ENCODE results near the gene TMED4. TPM values are rescaled to one million over a fixed set of nuclear protein-coding genes. Genes with fewer than 3 reads are reported as not detected.

Gene TMED4
- total RNA-seq (ENCODE audit: low replicate concordance): 95.8 and 222 TPM in 2 replicates

- H3K36me3 ChIP-seq: no peaks in the 10 kb centered on the region
- H2AFZ ChIP-seq (replicated peaks): peak within 1 kb of the TSS; percentile 45
- H3K27me3 ChIP-seq: no peaks in the 10 kb centered on the region
- Mint-ChIP-seq H3K4me1 (peaks cover 23% of the 10 kb centered on the region), H3K36me3 (peaks cover 16% of the 10 kb centered on the region), H3K27ac (peak within 1 kb of the TSS; percentile 92), H3K9me3 (no peaks in the 10 kb centered on the region), H3K4me3 (peak within 1 kb of the TSS; percentile 90), H3K27me3 (ENCODE audit: insufficient read depth, low read depth) (no peaks in the 10 kb centered on the region)
- H3F3A ChIP-seq (ENCODE audit: low read depth): peaks cover 27% of the 10 kb centered on the region
- H3K4me3 ChIP-seq: peak within 1 kb of the TSS; percentile 66
- H4K20me1 ChIP-seq (ENCODE audit: low read depth): peaks cover 9% of the 10 kb centered on the region
- peak; percentile 99 for DNase-seq (ENCODE audit: low spot score)
- peaks cover 24% of the 10 kb centered on the region for H3K79me2 ChIP-seq (ENCODE audit: low read depth)
- H3K4me1 ChIP-seq: peaks cover 9% of the 10 kb centered on the region
- no peak for TF ChIP-seq EZH2phosphoT487 (IDR thresholded peaks at IDR 0.05)
- TF ChIP-seq CTCF (IDR thresholded peaks at IDR 0.05): no peak
- no peak for TF ChIP-seq EZH2 (IDR thresholded peaks at IDR 0.05)
- H3K4me2 ChIP-seq: peak within 1 kb of the TSS; percentile 95
- peak within 1 kb of the TSS; percentile 54 for H3K27ac ChIP-seq
- peak within 1 kb of the TSS; percentile 78 for H3K9ac ChIP-seq
- no peaks in the 10 kb centered on the region for H3K9me3 ChIP-seq (ENCODE audit: low read depth)
These were observed at the start of gene TMED4 for GRCh38 chr7:44581879-44582603. Gene TMED4 (minus strand): TSS chr7:44582231. CDS start chr7:44582206, 25 bp downstream.

GRCh38 chr7:44631458-44632115 is 49.6 kb upstream of the TMED4 start:
- H3F3A ChIP-seq (ENCODE audit: low read depth): peaks cover 2% of the 10 kb centered on the region
- DNase-seq (ENCODE audit: low spot score): no peak
- no peak for TF ChIP-seq EZH2phosphoT487 (IDR thresholded peaks at IDR 0.05)
- no peak for TF ChIP-seq EZH2 (IDR thresholded peaks at IDR 0.05)
- TF ChIP-seq CTCF (IDR thresholded peaks at IDR 0.05): no peak

GRCh38 chr7:44630792-44631457 is 48.9 kb upstream of the TMED4 start:
- H3K27ac Mint-ChIP-seq: peak overlapping the region; percentile 11
- peaks cover 2% of the 10 kb centered on the region for H3F3A ChIP-seq (ENCODE audit: low read depth)

More at GRCh38 chr7:44631458-44632115, 49.6 kb upstream of the TMED4 start:
- Histone ChIP-seq H2AFZ (replicated peaks) (no peak overlapping the region), H3K9me3 (ENCODE audit: low read depth) (no peaks in the 10 kb centered on the region), H3K4me2 (no peak overlapping the region), H3K79me2 (ENCODE audit: low read depth) (peaks cover 14% of the 10 kb centered on the region), H3K9ac (peak overlapping the region; percentile 42), H4K20me1 (ENCODE audit: low read depth) (peaks cover 6% of the 10 kb centered on the region), H3K36me3 (no peaks in the 10 kb centered on the region), H3K27ac (no peak overlapping the region), H3K4me3 (no peak overlapping the region), H3K27me3 (no peaks in the 10 kb centered on the region), H3K4me1 (peaks cover 7% of the 10 kb centered on the region)
- Mint-ChIP-seq H3K4me1 (peaks cover 26% of the 10 kb centered on the region), H3K27ac (peak overlapping the region; percentile 85), H3K9me3 (no peaks in the 10 kb centered on the region), H3K27me3 (ENCODE audit: insufficient read depth, low read depth) (peaks cover 5% of the 10 kb centered on the region), H3K4me3 (no peak overlapping the region), H3K36me3 (peaks cover 9% of the 10 kb centered on the region)

More at GRCh38 chr7:44630792-44631457, 48.9 kb upstream of the TMED4 start:
- Histone ChIP-seq H3K4me1 (peaks cover 7% of the 10 kb centered on the region), H4K20me1 (ENCODE audit: low read depth) (peaks cover 10% of the 10 kb centered on the region), H3K27ac (no peak overlapping the region), H3K36me3 (no peaks in the 10 kb centered on the region), H3K79me2 (ENCODE audit: low read depth) (peaks cover 15% of the 10 kb centered on the region), H3K27me3 (no peaks in the 10 kb centered on the region), H3K9me3 (ENCODE audit: low read depth) (no peaks in the 10 kb centered on the region), H3K4me3 (no peak overlapping the region), H3K9ac (peak overlapping the region; percentile 42), H2AFZ (replicated peaks) (no peak overlapping the region), H3K4me2 (no peak overlapping the region)
- DNase-seq (ENCODE audit: low spot score): no peak
- no peak overlapping the region for H3K4me3 Mint-ChIP-seq
- no peaks in the 10 kb centered on the region for H3K9me3 Mint-ChIP-seq
- peaks cover 9% of the 10 kb centered on the region for H3K36me3 Mint-ChIP-seq
- peaks cover 26% of the 10 kb centered on the region for H3K4me1 Mint-ChIP-seq
- peaks cover 5% of the 10 kb centered on the region for H3K27me3 Mint-ChIP-seq (ENCODE audit: insufficient read depth, low read depth)
- TF ChIP-seq CTCF (IDR thresholded peaks at IDR 0.05): no peak
- TF ChIP-seq EZH2phosphoT487 (IDR thresholded peaks at IDR 0.05): no peak

All from neural progenitor cell (in vitro differentiated cells).